Transverse colon (tissue), 4 donors: Measurements from ENCODE around the gene SULT1B1. TPM values are rescaled to one million over a fixed set of nuclear protein-coding genes. Genes with fewer than 3 reads are reported as not detected.

Experiments
- DNase-seq: peaks from one replicate; pipeline ENCODE4 v3.0.0-alpha.2; 2019
- H3K27ac ChIP-seq, 4 donors: fragments of 200-600 bp; sonication (generic); 2 replicates each; pipeline ENCODE4 v1.5.1; 2016 to 2018; ENCODE audit warnings: inconsistent platforms in 4 of 4
- H3K27me3 ChIP-seq: fragments of 200-600 bp; sonication (generic); 2 replicates; pipeline ENCODE4 v1.5.1; 2017; ENCODE audit warnings: inconsistent platforms
- H3K36me3 ChIP-seq, 4 donors: fragments of 200-600 bp; sonication (generic); 2 replicates each; pipeline ENCODE4 v1.5.1; 2017 to 2019; ENCODE audit warnings: inconsistent platforms in 4 of 4
- H3K4me1 ChIP-seq, 4 donors: fragments of 200-600 bp; sonication (generic); 2 replicates each; pipeline ENCODE4 v1.5.1; 2017 to 2020; ENCODE audit warnings: inconsistent platforms in 4 of 4
- H3K4me3 ChIP-seq, 4 donors: fragments of 200-600 bp; sonication (generic); 1 replicate in 1 of 4; 2 replicates in 3 of 4; pipeline versions ENCODE4 v1.5.1 to v1.6.1; 2017 to 2019; ENCODE audit warnings: inconsistent platforms in 4 of 4
- H3K9me3 ChIP-seq, 2 donors: fragments of 200-600 bp; sonication (generic); 2 replicates each; pipeline ENCODE4 v1.5.1; 2017 to 2019; ENCODE audit warnings: inconsistent platforms in 2 of 2
- CTCF ChIP-seq, 5 experiments: fragments of 200-600 bp in 3 of 5; fragments of 450-650 bp in 2 of 5; sonication (generic) in 3 of 5; IDR thresholded peaks; 1 replicate in 2 of 5; 2 replicates in 3 of 5; pipeline ENCODE4 v1.5.1; 2016 to 2017; ENCODE audit warnings: antibody characterized with exemption in 5 of 5, inconsistent platforms in 3 of 5, mild to moderate bottlenecking in 2 of 5, moderate library complexity in 1 of 5
- EP300 ChIP-seq: sonication (generic); formaldehyde crosslinking; IDR thresholded peaks from one replicate; pipeline ENCODE4 v1.6.1; 2017; ENCODE audit warnings: antibody characterized with exemption, low read depth
- POLR2A ChIP-seq: fragments of 450-650 bp; IDR thresholded peaks from one replicate; pipeline ENCODE4 v1.6.1; 2016; ENCODE audit warnings: antibody characterized with exemption, mild to moderate bottlenecking, moderate library complexity
- POLR2AphosphoS5 ChIP-seq, 3 donors: sonication (generic); formaldehyde crosslinking; IDR thresholded peaks; one replicate each; pipeline ENCODE4 v1.6.1; 2016; ENCODE audit warnings: antibody characterized with exemption in 3 of 3
- WGBS, 2 donors: methylation state at CpG; one replicate each; pipeline ENCODE4 v1.1.5; 2018; ENCODE audit warnings: low coverage in 1 of 2; 5-methylcytosine and 5-hydroxymethylcytosine counted together
- in situ Hi-C, 4 donors: fragments of 200-750 bp; cut with MboI; loops; one replicate each; pipeline versions ENCODE4 v1.15.0 to v1.15.1; 2017; ENCODE audit warnings: low sequenced_read_pairs in 3 of 4, low pct_ligation_motif_present in 1 of 4, low pct_unique_long_range_greater_than_20kb in 1 of 4
- intact Hi-C: fragments of 100-400 bp; cut with DNase I; formaldehyde crosslinking; loops from one replicate; pipeline ENCODE4 v1.15.1; 2023; ENCODE audit warnings: low total_unique reads
- total RNA-seq, 4 donors: library from RNA; depleted of rRNA; stranded (reverse); fragments of >200 nt; gene quantifications; one replicate each; pipeline ENCODE4 v1.1.0, GENCODE V29; 2016

Gene SULT1B1
- total RNA-seq, 4 donors from 2014 or later: 105 to 212 (median 147) TPM

- no peaks in the 10 kb centered on the region for H3K27me3 ChIP-seq
Observed at GRCh38 chr4:69786547-69786946, 26.1 kb upstream of the SULT1B1 start.

GRCh38 chr4:69785211-69785831 is 24.9 kb upstream of the SULT1B1 start:
- H3K27me3 ChIP-seq: no peaks in the 10 kb centered on the region
- intact Hi-C loops (no loop called here), in situ Hi-C loops (no loop called here)
- no peak overlapping the region for H3K27ac ChIP-seq
- H3K4me3 ChIP-seq: no peak overlapping the region
- 76 to 100% methylated on average over 1 of the region's 1 CpG for WGBS, 2 donors
- H3K36me3 ChIP-seq: no peaks in the 10 kb centered on the region
- no peaks in the 10 kb centered on the region for H3K4me1 ChIP-seq
- DNase-seq: no peak
- no peaks in the 10 kb centered on the region for H3K9me3 ChIP-seq
- TF ChIP-seq EP300 (no peak), POLR2A (no peak), POLR2AphosphoS5 (IDR thresholded peaks at IDR 0.05) (no peak), CTCF (IDR thresholded peaks at IDR 0.05) (no peak)

More at GRCh38 chr4:69786547-69786946, 26.1 kb upstream of the SULT1B1 start:
- no peaks in the 10 kb centered on the region for H3K36me3 ChIP-seq
- WGBS, 2 donors: 91 to 94% methylated on average over 1 of the region's 1 CpG
- H3K4me1 ChIP-seq: no peaks in the 10 kb centered on the region
- H3K9me3 ChIP-seq: no peaks in the 10 kb centered on the region
- intact Hi-C loops: no loop called here
- DNase-seq: no peak
- no peak for TF ChIP-seq POLR2A
- no peak for TF ChIP-seq POLR2AphosphoS5 (IDR thresholded peaks at IDR 0.05)
- no peak for TF ChIP-seq EP300
- no peak for TF ChIP-seq CTCF (IDR thresholded peaks at IDR 0.05)
- no peak overlapping the region for H3K4me3 ChIP-seq
- H3K27ac ChIP-seq: no peak overlapping the region
- in situ Hi-C loops: no loop called here

- intact Hi-C loops: no loop called here
- Histone ChIP-seq H3K27ac (no peak overlapping the region), H3K4me3 (no peak overlapping the region), H3K9me3 (no peaks in the 10 kb centered on the region), H3K36me3 (no peaks in the 10 kb centered on the region), H3K27me3 (no peaks in the 10 kb centered on the region), H3K4me1 (no peaks in the 10 kb centered on the region)
- no peak for DNase-seq
- WGBS, 2 donors: 89% methylated on average over 13 of the region's 15 CpGs; no CpG with 5 or more reads in 1 of the 2 donors
- no peak for TF ChIP-seq EP300
- TF ChIP-seq POLR2AphosphoS5 (IDR thresholded peaks at IDR 0.05): no peak
- no peak for TF ChIP-seq POLR2A
- no peak for TF ChIP-seq CTCF (IDR thresholded peaks at IDR 0.05)
- in situ Hi-C loops: no loop called here
Observed at GRCh38 chr4:69782651-69783310, 22.4 kb upstream of the SULT1B1 start.

- intact Hi-C loops (no loop called here), in situ Hi-C loops (no loop called here)
- 83 to 92% methylated on average over 7 to 19 of the region's 19 CpGs for WGBS, 2 donors
- Histone ChIP-seq H3K27me3 (no peaks in the 10 kb centered on the region), H3K9me3 (no peaks in the 10 kb centered on the region), H3K36me3 (no peaks in the 10 kb centered on the region), H3K27ac (no peak overlapping the region), H3K4me1 (no peaks in the 10 kb centered on the region), H3K4me3 (no peak overlapping the region)
- TF ChIP-seq POLR2A (no peak), POLR2AphosphoS5 (IDR thresholded peaks at IDR 0.05) (no peak), EP300 (no peak), CTCF (IDR thresholded peaks at IDR 0.05) (no peak)
- DNase-seq: no peak
Observed at GRCh38 chr4:69781458-69782418, 21.3 kb upstream of the SULT1B1 start.
